HG02798 (cell line): Measurements from ENCODE around the gene CPXM1.

ENCODE experiments used
- ATAC-seq: cut with Tn5 transposase; IDR thresholded peaks from one replicate; pipeline ENCODE4 v1.9.1; 2021; ENCODE audit warnings: mild to moderate bottlenecking; ENCODE audit not compliant: unreplicated experiment, poor library complexity

Gene CPXM1

DNA sequence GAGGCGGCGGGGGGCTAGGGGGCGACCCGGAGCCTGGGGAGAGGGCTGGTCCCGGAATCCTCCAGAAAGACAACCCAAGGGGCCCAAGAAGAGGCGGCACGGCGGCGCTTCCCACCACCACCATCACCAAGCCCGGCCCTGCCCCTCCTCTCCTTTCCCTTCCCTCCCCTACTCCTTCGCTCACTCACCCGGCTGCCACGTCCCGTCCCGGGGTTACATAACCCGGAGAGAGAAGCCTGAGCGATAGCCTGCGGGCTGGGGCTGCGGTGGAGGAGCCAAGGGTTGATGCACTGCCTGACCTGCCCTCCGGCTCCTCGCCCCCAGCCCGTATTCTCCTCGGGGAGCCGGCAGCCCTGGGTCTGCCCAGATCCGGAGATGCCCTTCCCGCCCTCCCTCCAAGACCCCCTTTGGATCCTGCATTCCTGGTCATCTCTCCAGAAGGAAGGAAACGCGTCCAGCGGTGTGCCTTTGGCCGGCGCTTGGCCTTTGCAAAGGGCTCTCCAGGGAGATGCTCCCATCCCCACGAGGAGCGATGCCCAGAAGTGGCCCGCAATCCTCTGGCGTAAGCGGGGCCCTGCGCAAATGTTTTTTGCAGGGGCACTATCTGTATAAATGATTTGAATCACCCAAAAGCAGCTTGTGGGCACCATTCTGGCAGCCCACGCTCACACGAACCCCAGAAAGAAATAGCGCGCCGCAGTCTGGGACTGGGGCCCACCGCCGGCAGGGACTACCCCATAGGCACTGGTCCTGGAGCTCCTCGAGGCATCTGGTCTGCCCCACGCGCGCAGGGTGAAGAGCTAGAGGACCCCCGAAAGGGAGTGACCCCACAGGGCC lies 4.6 kb upstream of the CPXM1 start:
- no peak for ATAC-seq

DNA sequence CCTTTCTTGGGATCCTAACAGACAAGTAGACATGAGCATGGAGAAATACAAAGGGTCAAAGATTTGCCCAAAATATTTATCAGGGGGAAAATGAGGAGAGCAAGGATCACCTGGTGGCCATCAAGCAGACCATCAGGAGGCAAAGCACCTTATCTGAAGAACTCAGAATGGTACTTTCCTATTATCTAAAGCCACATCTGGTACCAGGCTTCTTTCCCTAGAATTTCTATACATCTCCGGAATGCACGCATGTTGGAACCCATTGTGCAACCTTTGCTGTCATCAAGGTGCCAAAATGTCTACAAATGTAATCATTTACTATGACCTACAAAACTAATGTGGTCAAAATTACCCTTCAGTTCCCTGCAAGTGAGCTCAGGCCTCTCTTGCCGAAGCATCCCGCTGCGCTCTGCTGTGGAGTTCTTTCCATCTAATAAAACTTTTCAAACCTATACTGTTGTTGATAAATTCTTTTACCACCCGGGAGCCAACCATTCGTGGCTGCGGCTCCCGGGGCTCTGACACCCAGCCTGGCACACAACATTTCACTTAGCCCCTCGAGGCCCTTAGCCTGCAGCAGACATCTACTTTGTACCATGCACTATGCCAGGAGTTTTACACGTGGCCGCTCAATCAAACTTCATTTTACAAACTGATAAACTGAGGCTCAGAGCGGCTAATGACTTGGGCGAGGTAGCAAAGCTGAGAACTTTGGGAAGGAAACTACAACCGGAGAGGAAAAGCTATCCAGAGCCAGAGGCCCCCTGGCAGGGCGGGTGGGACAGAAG lies 3.8 kb upstream of the CPXM1 start:
- no peak for ATAC-seq

- ATAC-seq: no peak
Measured at GRCh38 chr20:2801286-2801728, 880 bp upstream of the CPXM1 start.

- ATAC-seq: peak; percentile 22
Measured at GRCh38 chr20:2799688-2800520, 523 bp downstream of the CPXM1 start.

DNA sequence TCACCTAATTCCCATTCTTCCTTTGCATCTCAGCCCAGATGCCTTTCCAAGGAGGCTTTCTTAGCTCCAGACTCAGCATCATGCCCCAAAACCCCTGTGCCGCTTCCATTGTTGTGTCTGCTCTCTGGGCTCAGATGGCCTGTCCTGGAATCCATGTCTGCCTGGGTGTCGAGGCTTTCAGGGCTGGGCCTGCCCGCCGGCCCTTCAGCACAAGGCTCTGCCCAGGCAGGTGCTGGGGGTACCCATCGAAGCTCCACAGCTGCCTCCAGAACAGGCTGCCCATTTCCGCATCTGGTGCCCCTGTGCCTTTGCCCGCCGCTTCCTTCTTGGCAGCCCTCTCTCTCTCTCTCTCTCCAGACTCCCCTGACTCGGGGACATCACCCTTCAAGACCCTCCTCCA lies 1.2 kb downstream of the CPXM1 start:
- ATAC-seq: no peak

DNA sequence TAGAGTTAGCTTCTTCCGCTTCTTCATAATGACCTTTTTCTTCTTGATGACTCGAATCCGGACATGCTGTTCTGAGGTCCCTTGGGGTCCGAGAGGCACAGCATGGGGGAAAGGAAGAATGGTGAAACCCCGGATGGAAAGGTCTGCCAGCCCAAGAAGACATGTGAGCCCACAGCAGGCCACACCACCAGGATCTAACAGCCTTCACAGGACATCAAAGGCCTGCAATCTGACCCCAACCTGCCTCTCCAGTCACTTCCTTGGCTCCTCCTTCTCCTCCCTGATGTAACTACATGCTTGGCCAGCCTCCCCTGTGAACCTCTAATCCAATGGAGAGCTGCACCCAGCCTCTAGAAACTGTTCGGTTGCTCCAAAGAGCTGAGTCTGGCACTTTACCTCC lies 1.6 kb downstream of the CPXM1 start:
- ATAC-seq: no peak

GRCh38 chr20:2798095-2798805 lies 2.2 kb downstream of the CPXM1 start:
- ATAC-seq: no peak

DNA sequence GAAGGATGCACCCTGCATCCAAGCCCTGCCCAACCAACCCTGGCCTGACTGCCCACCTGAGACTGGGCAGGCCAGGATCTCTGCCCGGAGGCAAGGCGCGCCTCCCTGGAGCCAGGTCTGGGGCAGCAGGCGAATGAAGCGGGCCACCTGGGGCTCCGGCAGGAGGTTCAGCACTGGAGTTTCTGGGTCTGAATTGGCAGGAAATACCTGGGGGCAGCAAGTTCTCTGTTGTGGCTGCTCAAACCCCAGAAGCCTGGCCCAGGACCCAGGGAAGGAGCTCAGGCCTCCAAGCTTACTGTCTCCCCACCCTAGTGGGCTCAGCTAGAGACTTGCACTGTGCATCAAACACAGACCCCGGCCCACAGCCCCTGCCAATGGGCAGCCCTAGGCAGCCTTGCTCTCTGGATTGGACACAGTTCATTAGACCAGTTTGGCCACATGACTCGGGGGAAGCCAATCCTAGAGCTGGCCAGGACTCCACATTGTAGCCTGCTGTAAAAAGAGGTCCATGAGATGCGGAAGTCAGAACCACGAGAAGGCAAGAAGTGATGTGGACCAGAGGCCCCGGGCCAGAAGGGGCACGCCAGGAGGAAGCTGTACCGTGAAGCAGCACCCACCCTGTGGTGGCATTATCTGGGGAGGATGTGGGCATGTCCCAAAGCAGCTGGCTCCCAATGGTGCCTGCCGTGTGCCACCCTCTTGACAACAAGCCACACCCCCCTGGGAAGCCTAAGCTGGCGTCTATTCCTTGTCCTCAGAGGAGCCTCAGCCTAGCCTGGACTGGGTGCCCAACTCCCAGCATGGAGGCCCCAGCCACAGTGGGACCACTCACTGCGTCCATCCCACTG lies 3.1 kb downstream of the CPXM1 start:
- ATAC-seq: no peak

- ATAC-seq: no peak
Measured at GRCh38 chr20:2796011-2796660, 4.3 kb downstream of the CPXM1 start.

GRCh38 chr20:2795451-2795850 lies 5.0 kb downstream of the CPXM1 start:
- ATAC-seq: no peak

GRCh38 chr20:2794866-2795447 lies 5.5 kb downstream of the CPXM1 start:
- no peak for ATAC-seq

- ATAC-seq: no peak
Measured at GRCh38 chr20:2794202-2794748, 6.2 kb downstream of the CPXM1 start.

GRCh38 chr20:2793471-2793870 lies 7.0 kb downstream of the CPXM1 start:
- ATAC-seq: no peak

- no peak for ATAC-seq
Measured at GRCh38 chr20:2783908-2784566, 16.4 kb downstream of the CPXM1 start.

GRCh38 chr20:2780948-2781347 lies 19.5 kb downstream of the CPXM1 start:
- no peak for ATAC-seq

GRCh38 chr20:2778602-2779321 lies 21.7 kb downstream of the CPXM1 start:
- ATAC-seq: no peak

DNA sequence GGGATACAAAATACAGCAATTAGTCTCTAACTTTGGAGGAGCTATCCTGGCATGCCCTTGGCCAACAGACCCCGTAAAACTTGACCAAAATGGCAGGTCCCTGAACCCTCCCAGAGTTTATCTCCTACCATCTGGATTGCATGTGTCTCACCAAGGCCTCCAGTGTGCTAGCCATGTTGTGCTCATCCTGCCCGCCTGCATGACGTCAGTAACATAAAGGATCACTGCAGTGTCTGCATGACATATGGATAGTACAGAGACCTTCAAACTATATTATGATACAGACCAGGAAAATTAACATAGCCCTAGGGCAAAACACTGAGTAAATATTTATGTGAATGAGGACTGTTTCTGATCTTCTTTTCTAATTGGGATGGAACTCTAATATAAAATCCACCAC lies 25.3 kb downstream of the CPXM1 start:
- ATAC-seq: no peak
